T-helper 2 cell (primary cell): ENCODE results near the gene PLA2G2A.
"Not testable (repeated sequence)": the region's sequence is repeated elsewhere in the genome, so short reads cannot be mapped to it uniquely, and the experiment has no call there.

Experiments used
- DNase-seq, 5 experiments: peaks; one replicate each; pipeline versions ENCODE4 v3.0.0 to v3.0.0-alpha.2; 2012 to 2022
- total RNA-seq, 2 donors: gene quantifications; one replicate each; lab custom pipeline; 2026; lab: John Stamatoyannopoulos, UW

The PLA2G2A gene
- 0 reads per million in 2 donors for total RNA-seq

GRCh38 chr1:19979494-19979977, at the start of gene PLA2G2A:
Gene PLA2G2A (minus strand): TSS chr1:19979618. CDS start chr1:19978773, 845 bp downstream.
- DNase-seq, result no peak

DNA sequence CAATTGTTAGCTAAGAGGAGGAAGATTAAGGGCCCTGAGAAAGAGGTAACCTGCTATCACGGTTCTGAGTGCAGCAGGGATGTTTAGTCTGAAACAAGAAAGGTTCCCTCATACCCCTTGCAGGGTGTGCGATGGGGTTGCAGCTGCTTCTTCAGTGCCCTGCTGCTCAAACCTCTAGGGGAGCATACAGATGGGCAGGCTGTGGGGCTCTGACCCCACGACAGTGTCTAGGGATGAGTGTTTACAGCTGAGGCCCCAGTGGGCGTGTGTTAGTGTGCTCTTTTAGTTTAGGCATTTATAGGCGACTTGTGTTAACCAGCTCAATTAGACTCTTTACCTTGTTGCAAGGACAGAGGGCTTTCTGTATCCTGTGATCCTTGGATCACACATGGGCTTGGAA, 49.3 kb upstream of the PLA2G2A start:
- no peak for DNase-seq

DNA sequence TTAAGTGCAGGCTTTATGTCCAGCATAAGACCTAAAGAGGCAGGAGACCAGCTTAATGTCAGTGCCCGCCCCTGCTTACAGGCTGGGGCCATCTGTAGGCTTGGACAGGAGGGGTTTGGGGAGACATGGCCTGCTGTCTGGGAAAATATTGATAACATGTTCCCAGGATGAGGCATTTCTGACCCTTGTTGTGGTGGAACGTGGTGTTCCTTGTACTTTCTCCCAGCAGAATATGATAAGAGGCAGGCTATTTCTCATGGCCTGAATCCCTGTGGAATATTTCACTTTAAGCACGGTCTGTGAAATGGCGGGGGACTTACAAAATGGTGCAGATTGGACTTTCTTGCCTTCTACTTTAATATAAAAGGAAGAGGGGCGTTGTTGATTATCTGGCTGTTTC, 48.7 kb upstream of the PLA2G2A start:
- DNase-seq, result no peak

GRCh38 chr1:20017741-20018140, 38.3 kb upstream of the PLA2G2A start:
- no peak for DNase-seq

DNA sequence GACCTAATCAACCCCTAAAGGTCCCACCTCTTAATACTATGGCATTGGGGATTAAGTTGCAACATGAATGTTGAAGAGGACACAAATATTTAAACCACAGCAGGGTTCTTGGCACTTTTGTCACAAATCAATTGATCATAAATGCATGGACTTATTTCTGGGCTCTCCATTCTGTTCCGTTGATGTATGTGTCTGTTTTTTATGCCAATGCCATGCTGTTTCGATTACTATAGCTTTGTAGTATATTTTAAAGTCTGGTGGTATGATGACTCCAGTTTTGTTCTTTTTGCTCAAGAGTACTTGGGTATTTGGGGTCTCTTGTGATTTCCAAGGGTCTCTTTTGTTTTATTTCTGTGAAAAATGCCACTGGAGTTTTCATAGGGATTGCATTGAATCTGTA, 34.7 kb upstream of the PLA2G2A start:
- DNase-seq, result no peak

- no peak for DNase-seq
Observed at GRCh38 chr1:20010016-20010415, 30.6 kb upstream of the PLA2G2A start.

- DNase-seq, result no peak
Observed at GRCh38 chr1:20009212-20009611, 29.8 kb upstream of the PLA2G2A start.

DNA sequence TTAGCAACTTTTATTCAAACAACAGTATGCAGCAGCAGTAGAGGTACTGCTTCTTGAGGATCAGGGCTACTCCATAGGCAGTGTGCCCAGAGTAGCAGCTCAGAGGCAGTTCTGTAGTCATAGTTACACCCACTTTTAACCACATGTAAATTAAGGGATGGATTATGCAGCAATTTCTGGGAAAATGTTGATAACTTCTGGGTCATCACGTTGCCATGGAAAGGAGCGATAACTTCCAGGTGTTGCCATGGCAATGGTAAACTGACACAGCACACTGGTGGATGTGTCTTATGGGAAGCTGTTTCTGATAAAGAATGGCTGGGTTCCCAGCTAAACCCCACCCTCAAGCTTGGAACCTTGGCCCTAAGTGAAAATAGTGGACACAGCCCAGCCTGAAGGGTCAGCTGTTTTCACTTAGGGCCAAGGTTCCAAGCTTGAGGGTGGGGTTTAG, 29.0 kb upstream of the PLA2G2A start:
- no peak for DNase-seq

DNA sequence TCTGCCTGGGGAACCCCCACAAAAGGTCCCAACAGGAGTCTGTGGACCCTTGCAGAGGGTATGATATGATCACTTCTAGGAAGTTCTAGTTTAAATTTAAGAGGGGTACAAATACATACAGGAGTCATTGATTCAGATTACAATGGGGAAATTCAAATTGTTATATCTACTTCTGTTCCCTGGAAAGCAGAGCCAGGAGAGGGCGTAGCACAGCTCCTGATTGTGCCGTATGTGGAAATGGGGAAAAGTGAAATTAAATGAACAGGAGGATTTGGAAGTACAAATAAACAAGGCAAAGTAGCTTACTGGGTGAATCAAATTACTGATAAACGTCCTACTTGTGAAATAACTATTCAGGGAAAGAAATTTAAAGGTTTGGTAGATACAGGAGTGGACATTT, 19.4 kb upstream of the PLA2G2A start:
- DNase-seq, result not testable (repeated sequence)

DNA sequence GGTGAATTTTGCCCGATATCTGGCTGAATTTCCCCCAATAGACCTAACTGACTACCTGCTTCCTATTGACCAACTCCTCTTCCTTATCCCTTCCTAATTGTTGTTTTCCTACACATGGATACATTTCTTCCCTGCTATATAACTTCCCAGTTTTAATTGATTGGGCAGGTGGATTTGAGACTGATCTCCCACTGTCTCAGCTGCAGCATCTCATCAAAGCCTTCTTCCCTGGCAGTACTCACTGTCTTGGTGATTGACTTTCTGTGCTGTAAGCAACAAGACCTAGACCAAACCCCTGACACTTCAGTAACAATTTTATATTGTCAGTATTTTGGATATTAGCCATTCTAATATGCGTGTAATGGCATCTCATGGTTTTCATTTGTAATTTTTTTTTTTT, 11.3 kb upstream of the PLA2G2A start:
- no peak for DNase-seq

DNA sequence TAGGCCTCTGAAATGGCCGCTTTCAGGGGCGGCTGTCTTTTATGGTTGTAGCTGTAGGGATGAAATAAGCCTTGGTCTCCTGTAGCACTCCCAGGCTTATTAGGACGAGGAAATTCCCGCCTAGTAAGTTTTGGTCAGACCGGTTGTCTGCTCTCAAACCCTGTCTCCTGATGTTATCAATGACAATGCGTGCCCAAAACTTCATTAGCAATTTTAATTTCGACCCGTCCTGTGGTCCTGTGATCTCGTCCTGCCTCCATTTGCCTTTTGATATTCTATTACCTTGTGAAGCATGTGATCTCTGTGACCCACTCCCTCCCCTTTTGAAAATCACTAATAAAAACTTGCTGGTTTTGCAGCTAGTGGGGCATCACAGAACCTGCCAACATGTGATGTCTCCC, 10.8 kb upstream of the PLA2G2A start:
- not testable (repeated sequence) for DNase-seq

GRCh38 chr1:19988267-19989006, 9.0 kb upstream of the PLA2G2A start:
- no peak for DNase-seq

- no peak for DNase-seq
Observed at GRCh38 chr1:19987719-19988118, 8.3 kb upstream of the PLA2G2A start.

GRCh38 chr1:19984409-19985016, 5.1 kb upstream of the PLA2G2A start:
- DNase-seq, result not testable (repeated sequence)

DNA sequence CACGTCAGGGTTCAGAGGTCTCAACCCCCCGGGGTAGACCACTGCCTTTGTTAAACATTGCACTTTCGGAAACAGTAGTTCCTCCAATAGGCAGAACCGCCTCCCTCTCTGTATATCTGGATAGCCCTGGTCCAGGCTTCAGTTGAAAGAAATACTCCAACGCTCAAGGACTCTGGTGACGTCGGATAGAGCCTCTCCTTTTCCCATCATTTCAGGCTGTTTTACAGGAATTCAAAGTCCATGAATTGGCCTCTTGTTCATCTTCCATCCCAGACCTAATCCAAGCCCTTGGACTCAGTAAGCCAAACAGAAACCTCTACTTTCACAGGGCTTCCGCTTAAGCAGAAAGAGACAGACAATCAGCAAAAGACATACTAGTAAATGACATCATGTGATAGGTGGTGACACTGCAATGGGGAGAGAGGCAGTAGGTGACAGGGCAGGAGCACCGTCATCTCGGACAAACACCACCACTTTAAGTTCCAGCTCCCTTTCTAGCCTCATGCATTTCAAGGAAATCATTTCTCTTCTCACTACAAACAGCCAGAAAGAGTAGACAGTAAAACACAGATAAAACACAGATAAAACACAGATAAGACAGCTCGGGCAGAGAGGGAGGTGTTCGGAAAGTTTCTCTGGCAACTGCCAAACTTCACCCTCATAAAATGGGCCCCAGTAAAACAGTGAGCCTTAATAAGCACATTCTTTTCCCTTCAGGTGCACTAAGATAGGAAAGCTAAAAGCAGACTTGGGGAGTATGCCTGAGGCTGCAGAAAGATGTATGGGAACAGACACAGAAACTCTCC, 2.3 kb upstream of the PLA2G2A start:
- peak in 1 of 5 experiments; percentile 53 for DNase-seq

DNA sequence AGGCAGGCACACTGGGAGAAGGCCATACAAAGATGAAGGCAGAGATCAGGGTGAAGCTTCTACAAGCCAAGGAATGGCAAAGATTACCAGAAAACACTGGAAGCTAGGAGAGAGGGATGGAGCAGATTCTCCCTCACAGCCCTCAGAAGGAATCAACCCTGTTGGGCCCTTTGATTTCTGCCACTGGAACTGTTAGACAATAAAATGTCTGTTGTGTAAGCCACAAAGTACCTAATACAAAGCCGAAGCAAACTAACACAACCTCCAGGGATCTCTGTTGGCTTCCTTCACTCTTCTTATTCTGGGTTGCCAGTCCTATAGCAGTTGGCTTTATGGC, 1.7 kb upstream of the PLA2G2A start:
- no peak for DNase-seq

DNA sequence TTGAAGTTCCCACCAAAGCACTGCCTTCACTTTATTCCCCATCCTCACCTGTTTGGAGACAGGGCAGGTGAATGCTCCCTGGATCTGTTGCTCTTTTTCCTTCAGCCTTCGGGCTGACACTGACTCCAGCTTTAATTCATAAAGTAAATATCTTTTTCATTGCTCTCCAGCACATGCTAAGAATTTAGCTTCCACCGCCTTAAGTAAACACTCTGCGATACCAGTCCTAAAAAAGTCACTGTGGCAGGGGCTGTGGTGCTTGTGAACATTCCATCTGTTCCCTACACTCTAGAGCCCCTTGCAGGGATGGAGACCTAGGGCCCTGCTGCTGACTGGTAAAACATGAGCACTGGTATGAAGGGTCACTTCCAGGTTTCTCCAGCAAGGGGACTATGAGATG, 896 bp upstream of the PLA2G2A start:
- DNase-seq, result no peak

DNA sequence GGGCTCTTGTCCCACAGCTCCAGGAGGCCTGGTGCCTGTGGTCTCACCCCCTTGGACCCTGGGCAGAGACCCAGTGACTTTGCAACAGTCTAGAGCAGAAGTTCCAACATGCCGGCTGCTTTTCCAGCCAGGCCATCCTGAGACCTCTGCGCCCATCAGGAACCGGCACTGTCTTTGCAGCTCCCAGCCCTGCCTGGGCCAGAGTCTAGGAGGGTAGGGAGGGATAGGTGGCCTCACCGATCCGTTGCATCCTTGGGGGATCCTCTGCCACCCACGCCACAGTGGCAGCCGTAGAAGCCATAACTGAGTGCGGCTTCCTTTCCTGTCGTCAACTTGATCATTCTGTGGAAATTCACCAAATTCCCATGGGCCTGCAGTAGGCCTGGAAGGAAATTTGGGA, 1.3 kb downstream of the PLA2G2A start:
- DNase-seq, result no peak

DNA sequence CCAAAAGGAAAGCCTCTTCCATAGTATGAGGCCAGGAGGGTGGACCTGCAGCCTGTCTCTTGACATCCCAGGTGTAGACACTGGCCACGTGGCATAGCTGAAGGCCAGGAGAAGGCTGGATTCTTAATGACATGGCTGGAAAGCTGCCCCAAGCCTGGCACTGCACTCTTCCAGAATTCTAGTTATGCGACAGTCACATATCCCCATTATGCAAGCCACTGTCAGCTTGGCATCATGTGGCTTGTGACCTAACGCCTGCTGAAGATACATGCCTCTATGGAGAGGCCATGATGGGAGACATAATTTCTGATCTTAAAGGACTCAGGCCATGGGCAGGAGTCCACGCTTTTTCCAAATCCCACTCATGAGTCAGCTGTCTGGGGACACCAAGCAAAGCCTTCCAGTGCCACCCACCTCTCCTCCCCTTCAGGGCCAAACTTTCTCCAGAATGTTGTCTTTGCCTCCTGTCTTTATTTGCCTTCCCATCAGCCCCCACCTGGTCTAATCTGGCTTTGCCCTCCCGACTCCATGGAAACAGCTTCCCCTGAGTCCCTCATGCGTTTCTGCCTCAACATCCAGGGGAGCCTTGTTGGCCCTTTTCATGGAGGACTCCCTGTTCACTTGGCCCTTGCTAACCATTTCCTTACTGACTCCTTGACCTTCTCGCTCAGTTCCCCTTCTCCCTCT, 3.0 kb downstream of the PLA2G2A start:
- no peak for DNase-seq

GRCh38 chr1:19975423-19976193, 3.8 kb downstream of the PLA2G2A start:
- DNase-seq, result no peak

- peak in 2 of 5 experiments; percentile 6 to 73 for DNase-seq
Observed at GRCh38 chr1:19974822-19975416, 4.5 kb downstream of the PLA2G2A start.

DNA sequence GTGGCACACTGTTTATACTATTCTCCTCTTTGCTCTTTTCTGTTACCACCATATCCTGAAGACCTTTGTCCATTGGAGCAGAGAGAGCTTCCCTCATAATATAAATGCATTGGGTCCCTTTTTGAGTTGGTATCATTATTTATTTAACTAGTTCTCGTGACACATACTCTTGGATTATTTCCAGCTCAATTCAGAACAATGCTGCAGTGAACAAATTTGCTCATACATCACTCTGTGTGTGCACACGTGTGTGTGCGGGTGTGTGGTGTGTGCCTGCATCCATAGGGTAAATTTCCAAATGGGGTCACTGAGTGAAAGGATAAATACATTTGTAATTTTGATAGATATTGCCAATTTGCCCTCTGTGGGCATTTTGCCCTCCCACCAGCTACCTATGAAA, 5.8 kb downstream of the PLA2G2A start:
- no peak for DNase-seq
